GM21367 (cell line): ENCODE data around the gene GPR39.

Experiments used
- ATAC-seq: cut with Tn5 transposase; IDR thresholded peaks from one replicate; pipeline ENCODE4 v1.9.1; 2021; ENCODE audit not compliant: unreplicated experiment

GPR39 gene

DNA sequence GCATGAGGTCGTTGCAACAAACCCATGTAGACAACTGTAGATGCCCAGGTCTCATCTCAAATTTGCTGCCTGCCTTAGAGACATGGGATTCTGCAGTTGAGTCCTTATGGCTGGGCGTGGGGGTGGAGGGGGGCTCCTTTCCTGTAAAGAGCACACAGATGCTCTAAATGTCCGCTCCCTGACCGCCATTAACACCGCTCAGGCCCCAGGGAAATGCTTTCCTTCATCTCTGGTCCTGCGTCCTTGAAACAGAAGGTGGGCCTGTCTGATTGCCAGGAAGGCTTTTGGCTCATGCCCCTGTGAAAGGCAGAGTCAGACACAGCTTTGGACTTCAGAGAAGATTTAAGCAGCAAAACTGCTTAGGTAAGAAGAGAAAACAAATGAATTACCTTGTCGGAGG, 25.7 kb downstream of the GPR39 start:
- ATAC-seq, result no peak

DNA sequence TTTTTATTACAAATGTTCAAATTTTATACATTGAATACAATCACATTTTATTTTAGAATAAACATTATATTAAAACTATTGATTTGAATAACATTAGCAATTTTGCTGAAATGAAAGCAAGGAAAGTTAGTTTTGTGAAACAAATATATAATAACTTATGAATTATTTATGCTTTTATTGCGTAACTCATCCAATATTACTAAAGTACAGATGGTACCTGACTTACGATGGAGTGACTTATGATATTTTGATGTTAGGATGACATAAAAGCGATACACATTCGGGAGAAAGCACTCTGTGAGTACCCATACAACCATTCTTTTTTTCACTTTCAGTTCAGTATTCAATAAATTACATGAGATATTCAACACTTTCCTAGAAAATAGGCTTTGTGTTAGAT, 26.5 kb downstream of the GPR39 start:
- no peak for ATAC-seq

DNA sequence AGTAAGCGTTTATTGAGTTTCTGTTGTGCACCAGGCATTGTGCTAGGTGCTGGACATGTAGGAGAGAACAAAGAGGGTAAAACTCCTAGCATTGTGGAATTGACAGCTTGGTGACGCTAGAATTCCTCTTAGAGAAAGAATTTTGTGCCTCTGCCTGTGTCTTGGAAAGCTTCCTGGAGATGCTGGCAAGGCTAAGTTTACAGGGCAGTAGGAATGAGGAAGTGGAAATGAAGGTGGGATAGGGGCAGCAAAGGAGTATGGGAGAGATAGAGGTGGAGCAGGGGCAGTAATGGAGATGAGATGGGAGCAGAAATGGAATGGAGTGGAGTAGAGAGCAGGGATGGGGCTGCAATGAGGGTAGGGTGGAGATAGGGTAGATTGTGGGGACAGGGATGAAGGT, 29.8 kb downstream of the GPR39 start:
- ATAC-seq, result no peak

DNA sequence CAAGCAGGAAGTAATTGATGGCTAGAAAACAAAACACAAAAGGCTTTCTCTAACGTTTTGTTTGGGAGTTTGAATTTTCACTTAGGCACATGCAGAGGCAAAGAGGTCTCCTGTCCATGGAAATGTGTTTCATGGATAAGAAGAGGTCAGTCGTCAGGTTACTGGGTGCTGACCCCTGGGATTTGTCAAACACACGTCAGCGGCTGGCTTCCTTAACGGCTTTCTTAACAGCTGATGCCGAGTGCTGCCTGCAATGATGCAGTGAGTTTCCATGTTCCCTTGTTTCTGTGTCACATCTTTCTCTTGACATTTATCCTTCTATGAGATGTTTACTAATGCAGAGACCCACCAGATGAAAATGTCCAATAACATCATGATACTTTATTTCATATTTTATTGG, 31.7 kb downstream of the GPR39 start:
- no peak for ATAC-seq

DNA sequence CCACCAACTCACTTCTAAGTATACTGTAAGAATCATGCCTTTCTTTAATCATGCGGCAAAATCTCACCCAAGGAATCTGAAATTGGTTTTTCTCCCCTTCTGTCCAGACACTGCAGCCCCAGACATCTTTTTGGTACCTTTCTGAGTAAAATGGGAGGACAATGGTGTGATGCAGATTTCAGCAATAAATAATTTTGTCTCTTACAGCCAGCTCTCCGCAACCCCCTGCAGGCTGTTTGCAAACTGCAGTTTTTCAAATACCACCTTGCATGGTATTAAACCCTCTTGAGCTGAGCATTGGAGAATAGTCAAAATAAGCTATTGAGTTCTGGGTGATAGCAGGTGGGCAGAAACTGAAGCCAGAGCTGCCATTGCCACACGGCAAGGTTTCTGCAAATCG, 32.2 kb downstream of the GPR39 start:
- no peak for ATAC-seq

DNA sequence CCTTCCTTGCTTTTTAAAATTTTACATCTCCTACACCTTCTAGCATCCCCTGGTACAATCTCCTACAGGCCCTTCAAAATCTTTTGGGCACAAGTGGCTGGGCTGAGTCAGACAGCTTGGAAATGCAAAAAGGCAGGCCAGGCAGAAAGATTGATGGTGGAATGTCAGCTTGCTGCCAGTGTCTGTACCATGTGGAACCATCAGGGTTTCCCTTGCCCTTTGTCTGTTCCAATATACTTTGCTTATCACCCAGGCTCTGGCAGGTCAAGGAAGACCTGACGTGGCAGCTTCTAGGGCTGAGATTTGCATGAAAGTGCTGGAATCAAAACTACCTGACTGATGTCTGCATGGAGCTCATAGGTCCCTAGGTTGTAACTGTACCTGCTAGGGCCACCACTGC, 33.3 kb downstream of the GPR39 start:
- no peak for ATAC-seq

DNA sequence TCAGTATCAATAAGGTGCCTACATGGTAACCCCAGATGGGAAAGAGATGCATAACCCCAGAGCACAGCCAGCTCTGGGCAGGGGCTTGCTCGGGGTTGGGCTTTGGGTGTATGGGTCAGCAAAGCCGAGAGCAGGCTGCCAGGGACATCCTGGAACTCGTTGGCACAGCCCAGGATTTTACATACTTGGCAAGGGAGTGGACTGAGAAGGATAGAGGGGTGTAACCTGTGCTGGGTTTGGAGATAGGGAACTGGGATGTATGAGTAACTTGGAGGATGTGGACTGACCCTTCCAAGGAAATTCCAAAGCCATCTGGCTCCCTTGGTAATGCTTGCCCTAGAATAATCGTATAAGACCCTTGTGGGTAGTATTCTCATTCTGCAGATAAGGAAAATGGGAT, 44.2 kb downstream of the GPR39 start:
- ATAC-seq, result no peak

DNA sequence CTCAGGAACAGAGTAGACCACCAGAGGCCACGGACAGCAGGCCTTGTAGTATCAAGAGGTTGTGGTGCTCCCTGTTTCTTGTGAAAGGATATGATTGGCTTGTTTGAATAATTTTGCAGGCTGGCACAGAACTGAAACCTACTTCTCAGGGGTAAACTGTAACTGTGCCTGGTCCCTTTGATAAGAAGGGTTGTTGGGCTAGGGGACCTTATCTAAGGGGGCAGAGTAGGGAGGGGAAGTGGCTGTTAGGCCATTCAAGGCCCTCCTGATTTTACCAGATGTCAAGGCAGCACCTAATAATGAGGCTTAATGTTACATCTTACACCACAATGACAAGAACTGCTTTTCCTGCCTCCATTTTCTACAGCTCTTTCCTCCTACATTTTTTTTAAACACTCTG, 45.6 kb downstream of the GPR39 start:
- ATAC-seq, result no peak

DNA sequence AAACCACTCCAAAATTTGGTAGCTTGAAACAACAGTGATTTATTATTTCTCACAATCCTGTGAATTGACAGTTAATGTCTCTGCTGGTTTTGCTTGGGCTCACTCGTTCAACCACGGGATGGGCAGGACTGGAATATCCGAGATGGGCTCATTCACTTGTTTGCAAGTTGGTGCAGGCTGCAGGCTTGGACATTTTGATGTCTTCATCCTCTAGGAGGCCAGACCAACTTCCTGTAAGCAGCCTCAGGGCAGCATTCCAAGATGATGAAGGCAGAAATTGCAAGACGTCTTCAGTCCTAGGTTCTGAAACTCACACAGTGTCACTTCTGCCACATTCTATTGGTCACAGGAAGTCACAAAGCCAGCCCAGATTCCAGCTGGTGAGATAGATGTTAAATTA, 47.1 kb downstream of the GPR39 start:
- ATAC-seq, result no peak

DNA sequence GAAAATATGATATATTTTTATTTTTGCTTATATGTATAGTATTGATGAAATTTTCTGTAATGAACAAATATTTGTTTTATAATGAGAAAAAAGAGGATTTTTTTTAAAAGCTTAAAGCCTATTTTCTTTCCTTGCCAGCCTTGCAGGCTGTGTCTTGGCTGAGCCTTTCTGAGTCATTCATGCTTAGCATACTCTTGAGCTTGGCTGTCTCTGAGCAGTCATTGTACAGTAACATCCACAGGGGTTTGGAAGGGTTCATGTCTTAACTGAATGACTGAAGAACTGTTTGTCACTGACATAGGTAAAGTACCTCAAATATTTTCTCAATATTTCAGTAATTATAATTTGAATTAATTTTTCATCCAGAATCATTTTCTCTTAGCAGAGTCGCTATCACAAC, 49.3 kb downstream of the GPR39 start:
- no peak for ATAC-seq

DNA sequence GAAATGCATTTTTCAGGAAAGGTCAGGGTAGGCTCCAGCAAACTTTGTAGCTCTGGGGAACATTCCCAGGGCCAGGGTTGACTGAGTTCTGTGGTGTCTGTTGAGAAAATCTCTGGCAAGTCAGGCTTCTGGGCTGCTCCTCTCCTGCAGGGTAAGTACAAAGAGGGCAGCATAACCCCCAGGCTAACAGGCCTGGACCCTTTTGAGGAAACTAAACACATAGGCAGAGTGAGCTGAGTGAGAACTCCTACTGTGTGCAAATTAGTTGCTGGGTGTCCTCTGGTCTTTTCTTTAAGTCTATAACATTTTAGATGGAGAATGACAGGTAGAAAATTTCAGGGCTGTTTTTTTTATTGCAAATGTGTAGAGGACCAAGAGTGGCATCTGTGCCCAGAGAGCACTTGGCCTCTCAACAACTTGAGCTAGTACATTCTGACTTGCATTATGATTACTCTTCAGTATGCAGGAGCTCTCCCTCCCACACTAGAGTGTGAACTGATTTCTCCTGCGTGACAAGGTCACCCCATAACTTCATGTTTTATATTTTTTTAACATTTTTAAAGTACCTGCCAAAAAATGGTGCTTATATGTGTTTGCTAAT, 49.9 kb downstream of the GPR39 start:
- ATAC-seq, result no peak

DNA sequence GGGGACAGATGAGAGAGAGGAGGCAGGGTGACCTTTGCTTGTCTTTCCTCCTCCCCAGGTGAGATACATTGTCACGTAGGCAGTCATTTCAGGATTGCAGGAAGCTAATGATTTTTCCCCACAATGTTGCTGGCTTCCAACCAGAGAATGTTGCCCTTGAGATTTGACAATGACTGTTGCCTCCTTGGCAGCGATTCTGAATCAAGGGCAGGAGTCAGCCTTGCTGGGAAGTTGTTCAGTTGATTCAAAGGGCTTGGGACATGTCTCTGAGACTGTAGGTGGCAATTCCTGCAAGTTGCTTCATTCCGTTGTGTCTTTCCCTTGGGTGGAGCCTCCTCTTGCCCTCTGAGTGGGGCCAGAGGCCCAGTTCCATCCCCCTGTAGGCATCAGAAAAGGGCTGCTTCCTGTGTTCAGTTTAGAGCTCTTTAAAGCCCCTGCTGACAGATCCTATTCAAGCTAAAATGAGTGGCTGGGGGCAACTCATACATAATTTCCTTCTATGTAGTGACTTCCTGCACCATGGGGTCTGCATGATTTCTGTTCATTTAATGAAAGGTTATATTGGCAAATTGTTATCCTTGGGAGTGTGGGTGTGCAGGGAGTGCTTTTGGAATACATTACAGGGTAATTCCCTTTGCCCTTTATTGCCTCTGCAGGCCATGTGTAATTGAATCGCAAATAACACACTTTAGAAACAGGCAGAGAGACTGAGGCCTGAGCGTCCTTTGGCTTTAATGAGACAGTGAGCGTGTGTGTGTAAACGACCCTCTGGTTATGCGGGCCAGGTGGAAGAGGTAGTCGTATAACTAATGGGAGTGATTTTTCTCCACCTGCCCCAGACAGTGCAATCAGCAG, 52.4 kb downstream of the GPR39 start:
- ATAC-seq, result no peak

DNA sequence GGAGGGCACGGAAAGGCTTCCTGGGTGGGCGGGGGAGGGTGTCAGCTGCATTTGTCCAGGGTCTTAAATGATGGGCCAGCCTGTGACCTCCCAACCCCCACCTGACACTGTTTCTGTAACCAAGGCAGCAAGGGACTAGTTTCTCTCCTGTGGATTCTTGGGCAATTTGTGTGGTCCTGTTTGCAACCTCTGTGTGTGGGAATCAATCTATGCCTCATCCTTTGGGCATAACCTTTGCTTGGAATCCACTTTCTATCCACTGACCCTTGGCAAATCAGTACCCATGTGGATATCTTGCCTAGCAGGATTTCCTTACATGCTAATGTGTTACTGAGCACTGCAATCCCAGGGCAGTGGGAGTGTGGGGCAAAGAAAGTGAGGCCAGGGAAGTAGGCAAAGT, 54.1 kb downstream of the GPR39 start:
- no peak for ATAC-seq

DNA sequence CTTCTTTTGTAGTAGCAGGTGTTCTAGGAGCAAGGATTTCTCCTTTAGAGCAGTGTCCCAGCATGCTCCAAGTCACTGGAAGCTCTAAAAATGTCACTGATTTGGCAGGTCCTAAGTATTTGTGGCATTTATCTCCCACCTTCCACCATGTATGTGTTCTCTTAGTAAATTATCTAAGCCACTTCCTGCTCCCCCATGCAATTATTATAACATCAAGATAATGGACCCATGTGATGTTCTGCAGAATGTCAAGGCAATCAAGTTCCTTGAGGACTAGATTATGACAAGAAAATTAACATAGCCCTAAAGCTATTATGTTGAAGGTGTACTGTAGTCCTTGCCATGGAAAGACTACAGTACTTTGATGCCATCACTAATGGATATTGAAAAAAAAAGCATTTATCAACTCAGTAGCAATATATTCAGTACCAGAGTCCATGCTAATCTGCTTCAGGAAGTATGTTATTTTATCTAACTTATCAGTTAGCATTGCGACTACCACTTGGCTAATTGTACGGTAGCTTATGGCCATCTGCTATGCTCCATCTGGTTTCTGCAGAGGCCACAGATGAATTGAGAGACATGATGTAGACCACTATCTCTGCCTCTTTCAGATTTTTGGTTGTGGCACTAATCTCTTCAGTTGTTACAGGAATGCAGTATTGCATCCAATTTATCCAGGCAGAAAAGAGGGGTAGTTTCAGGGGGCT, 56.7 kb downstream of the GPR39 start:
- ATAC-seq, result no peak

DNA sequence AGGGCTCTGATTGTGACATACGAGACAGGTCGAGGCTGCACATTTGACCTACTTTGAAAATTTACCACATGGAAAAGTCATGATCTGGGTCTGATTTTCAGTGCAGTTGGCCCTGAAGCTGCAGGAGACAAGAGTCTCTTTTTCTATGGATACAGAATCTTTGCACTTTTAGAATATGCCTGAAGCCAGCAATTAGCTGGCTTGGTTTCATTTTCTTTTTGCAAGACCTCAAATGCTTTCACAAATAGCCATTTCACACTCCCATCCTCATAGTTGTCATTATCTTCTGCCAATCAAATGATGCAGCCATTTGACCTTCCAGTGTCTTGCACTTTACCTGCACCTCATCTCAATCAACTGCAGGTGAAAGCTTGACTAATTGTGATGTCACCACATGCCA, 59.0 kb downstream of the GPR39 start:
- no peak for ATAC-seq

DNA sequence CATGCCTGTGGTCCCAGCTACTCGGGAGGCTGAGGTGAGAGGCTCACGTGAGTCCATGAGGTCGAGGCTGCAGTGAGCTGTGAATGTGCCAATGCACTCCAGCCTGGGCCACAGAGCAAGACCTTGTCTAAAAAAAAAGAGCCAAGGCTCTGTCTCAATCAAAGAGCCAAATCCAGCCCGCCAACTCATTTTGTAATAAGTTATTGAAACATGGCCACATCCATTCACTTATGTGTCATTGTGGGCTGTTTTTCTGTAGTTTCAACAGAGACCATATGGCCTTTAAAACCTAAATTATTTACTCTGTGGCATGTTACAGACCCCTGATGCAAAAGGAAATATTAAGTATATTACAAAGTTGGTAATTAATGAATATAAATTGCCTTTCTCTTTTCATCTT, 60.8 kb downstream of the GPR39 start:
- no peak for ATAC-seq

DNA sequence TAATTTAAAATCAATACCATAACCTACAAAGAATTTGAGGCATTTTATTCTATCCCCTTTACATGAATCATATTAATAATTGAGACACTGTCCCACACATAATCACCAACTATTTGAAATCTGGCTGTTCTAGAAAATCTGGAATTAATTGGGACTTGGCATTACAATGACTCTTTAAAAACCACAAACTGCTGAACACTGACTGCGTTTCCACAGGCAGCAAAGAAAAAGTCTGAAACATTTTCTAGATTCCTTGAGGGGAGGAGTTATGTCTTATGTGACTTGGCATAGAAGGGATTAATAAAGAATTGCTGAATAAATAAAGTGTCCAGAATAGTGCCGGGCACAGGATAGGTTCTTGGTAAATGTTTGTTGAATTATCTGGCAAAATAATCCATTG, 61.4 kb downstream of the GPR39 start:
- no peak for ATAC-seq

DNA sequence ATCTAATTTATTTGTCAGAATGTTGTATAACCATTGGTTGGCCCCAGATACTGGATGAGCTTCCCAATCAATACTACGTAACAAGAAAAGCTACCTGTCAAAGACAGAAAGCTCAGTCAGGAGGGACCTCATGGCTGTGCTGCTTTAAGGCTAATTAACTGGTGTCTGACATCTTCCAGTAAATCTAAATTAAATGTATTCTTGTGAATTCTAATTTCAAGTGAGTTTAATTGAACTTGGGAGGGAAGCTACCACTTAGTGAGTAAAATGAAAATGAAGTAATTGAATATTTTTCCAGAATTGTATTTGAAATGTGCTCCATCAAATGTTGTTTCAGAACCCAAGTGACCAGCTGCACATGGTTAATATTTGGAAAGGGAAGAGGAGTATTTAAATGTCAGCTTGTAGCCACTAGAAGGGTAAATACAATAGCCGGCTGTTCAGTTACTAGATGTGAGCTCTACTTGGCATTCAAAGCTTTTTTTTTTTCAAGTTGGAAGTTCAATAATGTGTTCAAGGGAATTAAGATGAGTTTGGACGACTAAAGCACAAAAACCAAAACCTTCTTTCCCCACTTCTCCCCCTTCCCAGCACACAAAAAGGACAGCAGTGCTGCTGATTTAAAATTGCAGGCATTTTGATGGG, 62.0 kb downstream of the GPR39 start:
- ATAC-seq, result no peak

DNA sequence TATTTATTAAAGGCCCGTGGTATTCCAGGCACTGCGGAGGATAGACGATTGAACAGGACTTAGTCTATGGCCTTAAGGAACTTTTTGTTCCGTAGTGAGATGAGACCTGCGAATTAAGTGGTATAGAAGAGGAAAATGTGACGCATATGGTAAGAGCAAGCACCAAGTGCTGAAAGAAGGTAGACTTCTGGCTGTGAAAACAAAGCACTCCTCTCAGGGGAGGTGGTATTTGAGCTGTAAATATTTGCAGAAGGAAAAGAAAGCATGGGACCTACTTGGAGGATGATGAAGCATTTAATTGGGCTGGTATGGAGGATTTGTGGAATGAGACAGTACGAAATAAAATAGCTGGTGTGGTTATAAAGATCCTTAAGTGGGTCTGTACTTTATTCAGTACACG, 62.5 kb downstream of the GPR39 start:
- ATAC-seq, result no peak

DNA sequence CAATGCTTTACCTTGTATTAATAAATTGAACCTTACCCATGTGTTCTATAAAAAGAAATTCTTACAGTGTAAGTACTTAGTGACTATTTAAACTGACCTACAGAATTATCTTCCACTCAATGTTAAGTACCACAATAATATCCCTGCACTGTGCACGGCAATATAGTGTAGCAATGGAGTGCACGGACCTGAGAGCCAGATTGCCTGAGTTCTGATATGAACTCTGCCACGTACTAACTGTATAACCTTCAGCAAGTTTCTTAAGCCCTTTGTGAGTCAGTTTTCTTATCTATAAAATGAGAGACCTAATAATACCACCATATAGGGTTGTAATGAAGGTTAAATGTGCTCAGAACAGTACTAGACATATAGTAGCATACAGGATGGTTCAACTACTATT, 66.2 kb downstream of the GPR39 start:
- no peak for ATAC-seq

DNA sequence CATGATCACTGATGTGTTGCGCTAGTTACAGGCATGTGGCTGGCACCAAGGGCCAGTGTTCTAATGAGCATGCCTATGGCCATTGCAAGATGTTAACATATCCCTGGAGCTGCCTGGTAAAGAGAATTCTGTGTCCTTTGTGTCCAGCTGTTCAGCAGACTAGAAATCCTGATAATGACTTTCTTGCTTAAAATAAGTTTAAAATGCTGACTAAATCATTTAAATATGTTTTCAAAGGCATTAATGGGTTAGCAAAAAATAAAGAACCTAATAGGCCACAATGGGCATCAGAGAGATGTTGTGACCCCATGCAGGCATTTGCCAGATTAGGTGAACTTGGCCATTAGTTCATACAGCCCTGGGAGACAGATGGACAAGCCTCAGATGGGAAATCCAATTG, 67.5 kb downstream of the GPR39 start:
- ATAC-seq, result no peak

DNA sequence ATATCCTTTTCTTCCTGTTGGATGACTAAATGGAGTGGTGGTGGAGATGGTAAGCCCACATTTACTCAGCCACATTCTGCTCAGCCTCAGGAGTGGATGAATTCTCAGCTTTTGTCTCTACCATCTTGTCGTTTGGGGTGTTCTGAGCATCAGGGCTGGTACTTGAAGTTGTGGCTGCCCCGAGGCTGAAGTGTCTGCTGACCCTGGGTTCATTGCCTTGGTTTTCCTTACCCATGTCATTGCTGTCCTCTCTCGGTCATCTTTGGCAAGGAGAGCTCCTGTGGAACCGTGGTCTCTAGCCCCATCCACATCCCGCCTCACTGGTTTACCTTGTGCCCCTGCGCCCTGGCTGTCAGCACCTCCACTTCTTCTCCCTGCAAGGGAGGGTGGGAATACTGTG, 71.9 kb downstream of the GPR39 start:
- ATAC-seq, result no peak
